Natural killer cell (primary cell): Measurements from ENCODE around the gene MAP2K7. TPM values are rescaled to one million over a fixed set of nuclear protein-coding genes. Genes with fewer than 3 reads are reported as not detected.

ENCODE experiments used
- ATAC-seq, 3 donors: fragments of 150-1000 bp in 2 of 3; fragments of 200-7000 bp in 1 of 3; cut with Tn5 transposase; 1 replicate in 1 of 3; 2 replicates in 2 of 3; pipeline ENCODE4 v1.10.0; 2021; ENCODE audit warnings: mild to moderate bottlenecking in 2 of 3, moderate library complexity in 2 of 3
- DNase-seq, 2 donors: peaks; one replicate each; pipeline versions ENCODE4 v3.0.0 to v3.0.0-alpha.2; 2013 to 2021; ENCODE audit warnings: mixed read lengths in 1 of 2
- H3K27ac ChIP-seq: one replicate; pipeline ENCODE4 v1.5.1; 2013; ENCODE audit warnings: mild to moderate bottlenecking, low read length
- H3K27me3 ChIP-seq: one replicate; pipeline ENCODE4 v1.6.1; 2013; ENCODE audit warnings: low read length; ENCODE audit not compliant: control insufficient read depth, insufficient read depth
- H3K36me3 ChIP-seq: one replicate; pipeline ENCODE4 v1.6.1; 2013; ENCODE audit warnings: low read length; ENCODE audit not compliant: control insufficient read depth, insufficient read depth
- H3K4me1 ChIP-seq: one replicate; pipeline ENCODE4 v1.6.1; 2013; ENCODE audit warnings: low read length; ENCODE audit not compliant: control insufficient read depth, insufficient read depth
- H3K4me3 ChIP-seq: one replicate; pipeline ENCODE4 v1.5.1; 2013; ENCODE audit warnings: low read length
- H3K9me3 ChIP-seq: one replicate; pipeline ENCODE4 v1.6.1; 2013; ENCODE audit warnings: low read length; ENCODE audit not compliant: control insufficient read depth, insufficient read depth
- H3K27ac Mint-ChIP-seq, 2 donors: one replicate each; pipeline ENCODE4 v1.8.0; 2022; ENCODE audit warnings: mild to moderate bottlenecking in 2 of 2, mixed read lengths in 2 of 2, moderate library complexity in 1 of 2
- H3K27me3 Mint-ChIP-seq, 2 donors: one replicate each; pipeline ENCODE4 v1.8.0; 2022; ENCODE audit warnings: low read depth in 2 of 2, mixed read lengths in 2 of 2
- H3K36me3 Mint-ChIP-seq: one replicate; pipeline ENCODE4 v1.8.0; 2022; ENCODE audit warnings: mixed read lengths
- H3K4me1 Mint-ChIP-seq, 2 donors: one replicate each; pipeline ENCODE4 v1.8.0; 2022; ENCODE audit warnings: mixed read lengths in 2 of 2
- H3K4me3 Mint-ChIP-seq: one replicate; pipeline ENCODE4 v1.8.0; 2022; ENCODE audit warnings: mild to moderate bottlenecking, moderate library complexity, mixed read lengths
- H3K9me3 Mint-ChIP-seq, 2 donors: one replicate each; pipeline ENCODE4 v1.8.0; 2022; ENCODE audit warnings: mixed read lengths in 2 of 2
- WGBS: methylation state at CpG from one replicate; pipeline ENCODE4 v1.1.7; 2013; ENCODE audit warnings: missing lambda C conversion rate; ENCODE audit not compliant: insufficient coverage; 5-methylcytosine and 5-hydroxymethylcytosine counted together
- intact Hi-C: fragments of 100-400 bp; cut with micrococcal nuclease; formaldehyde crosslinking; loops from one replicate; pipeline ENCODE4 v1.14.2; 2022
- total RNA-seq, 4 donors: library from RNA; stranded (reverse); fragments of 120-200 nt in 1 of 4; gene quantifications; one replicate each; pipeline versions ENCODE4 v1.2.3 to v1.2.4, GENCODE V29; 2013 to 2022
- TF ChIP-seq, protein P1 (sequence below): fragments of 200-600 bp; IDR thresholded peaks from one replicate; pipeline ENCODE4 v1.8.0; 2022; ENCODE audit warnings: antibody characterized with exemption

MAP2K7 gene
- total RNA-seq, 3 donors from 2014 or later (not counting 1 experiment from before 2014, with no cell fraction given) = 131 to 218 (median 159) TPM

DNA sequence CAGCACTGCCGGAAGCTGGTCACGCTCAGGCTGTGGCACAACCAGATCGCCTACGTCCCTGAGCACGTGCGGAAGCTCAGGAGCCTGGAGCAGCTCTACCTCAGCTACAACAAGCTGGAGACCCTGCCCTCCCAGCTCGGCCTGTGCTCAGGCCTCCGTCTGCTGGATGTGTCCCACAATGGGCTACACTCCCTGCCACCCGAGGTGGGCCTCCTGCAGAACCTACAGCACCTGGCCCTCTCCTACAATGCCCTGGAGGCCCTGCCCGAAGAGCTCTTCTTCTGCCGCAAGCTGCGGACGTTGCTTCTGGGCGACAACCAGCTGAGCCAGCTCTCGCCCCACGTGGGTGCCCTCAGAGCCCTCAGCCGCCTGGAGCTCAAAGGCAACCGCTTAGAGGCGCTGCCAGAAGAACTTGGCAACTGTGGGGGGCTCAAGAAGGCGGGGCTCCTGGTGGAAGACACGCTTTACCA is 3.2 kb upstream of the MAP2K7 start:
- no peak overlapping the region for H3K27ac ChIP-seq
- DNase-seq (no peak), ATAC-seq (no peak)
- H3K9me3 ChIP-seq = no peaks in the 10 kb centered on the region
- TF ChIP-seq, protein P1, sequence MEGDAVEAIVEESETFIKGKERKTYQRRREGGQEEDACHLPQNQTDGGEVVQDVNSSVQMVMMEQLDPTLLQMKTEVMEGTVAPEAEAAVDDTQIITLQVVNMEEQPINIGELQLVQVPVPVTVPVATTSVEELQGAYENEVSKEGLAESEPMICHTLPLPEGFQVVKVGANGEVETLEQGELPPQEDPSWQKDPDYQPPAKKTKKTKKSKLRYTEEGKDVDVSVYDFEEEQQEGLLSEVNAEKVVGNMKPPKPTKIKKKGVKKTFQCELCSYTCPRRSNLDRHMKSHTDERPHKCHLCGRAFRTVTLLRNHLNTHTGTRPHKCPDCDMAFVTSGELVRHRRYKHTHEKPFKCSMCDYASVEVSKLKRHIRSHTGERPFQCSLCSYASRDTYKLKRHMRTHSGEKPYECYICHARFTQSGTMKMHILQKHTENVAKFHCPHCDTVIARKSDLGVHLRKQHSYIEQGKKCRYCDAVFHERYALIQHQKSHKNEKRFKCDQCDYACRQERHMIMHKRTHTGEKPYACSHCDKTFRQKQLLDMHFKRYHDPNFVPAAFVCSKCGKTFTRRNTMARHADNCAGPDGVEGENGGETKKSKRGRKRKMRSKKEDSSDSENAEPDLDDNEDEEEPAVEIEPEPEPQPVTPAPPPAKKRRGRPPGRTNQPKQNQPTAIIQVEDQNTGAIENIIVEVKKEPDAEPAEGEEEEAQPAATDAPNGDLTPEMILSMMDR = no peak
- H3K27me3 ChIP-seq = no peaks in the 10 kb centered on the region
- peaks cover 0 to 6% of the 10 kb centered on the region in 2 donors for H3K27me3 Mint-ChIP-seq
- peaks cover 21% of the 10 kb centered on the region for H3K4me1 ChIP-seq
- H3K36me3 Mint-ChIP-seq = no peaks in the 10 kb centered on the region
- no peaks in the 10 kb centered on the region for H3K9me3 Mint-ChIP-seq
- H3K27ac Mint-ChIP-seq = no peak overlapping the region
- H3K4me3 Mint-ChIP-seq = no peak overlapping the region
- H3K36me3 ChIP-seq = peaks cover 4% of the 10 kb centered on the region
- 89% methylated on average over 21 of the region's 21 CpGs for WGBS
- intact Hi-C loops = no loop called here
- H3K4me1 Mint-ChIP-seq = peaks cover 20 to 25% of the 10 kb centered on the region in 2 donors
- no peak overlapping the region for H3K4me3 ChIP-seq

DNA sequence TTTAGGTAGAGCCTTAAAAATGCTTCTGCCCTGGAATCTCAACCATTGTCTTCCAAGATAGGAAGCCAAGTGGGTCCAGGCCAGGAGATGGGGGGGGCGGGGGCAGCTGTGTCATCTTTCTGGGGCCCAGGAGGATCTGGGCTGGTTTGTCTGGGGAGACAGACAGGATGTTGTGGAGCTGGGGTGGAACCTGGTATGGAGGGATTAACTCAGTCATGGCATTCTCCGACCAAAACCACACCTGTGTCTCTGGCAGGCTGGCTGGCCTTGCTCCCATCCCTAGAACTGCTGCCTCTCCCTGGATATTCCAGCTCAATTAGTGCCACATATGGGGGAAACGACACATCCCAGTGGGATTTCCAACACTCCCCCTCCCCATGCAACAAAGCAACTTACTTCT is 2.7 kb upstream of the MAP2K7 start:
- DNase-seq = no peak
- Histone ChIP-seq H3K27ac (no peak overlapping the region), H3K36me3 (peaks cover 5% of the 10 kb centered on the region), H3K9me3 (no peaks in the 10 kb centered on the region), H3K27me3 (no peaks in the 10 kb centered on the region), H3K4me1 (peaks cover 26% of the 10 kb centered on the region), H3K4me3 (no peak overlapping the region)
- TF ChIP-seq, protein P1 = no peak
- Mint-ChIP-seq H3K36me3 (no peaks in the 10 kb centered on the region), H3K9me3 (no peaks in the 10 kb centered on the region), H3K27me3 (peaks cover 0 to 6% of the 10 kb centered on the region in 2 donors), H3K4me1 (peaks cover 20 to 30% of the 10 kb centered on the region in 2 donors), H3K4me3 (no peak overlapping the region), H3K27ac (no peak overlapping the region)
- intact Hi-C loops = no loop called here
- no peak for ATAC-seq
- WGBS = 93% methylated on average over 3 of the region's 3 CpGs

DNA sequence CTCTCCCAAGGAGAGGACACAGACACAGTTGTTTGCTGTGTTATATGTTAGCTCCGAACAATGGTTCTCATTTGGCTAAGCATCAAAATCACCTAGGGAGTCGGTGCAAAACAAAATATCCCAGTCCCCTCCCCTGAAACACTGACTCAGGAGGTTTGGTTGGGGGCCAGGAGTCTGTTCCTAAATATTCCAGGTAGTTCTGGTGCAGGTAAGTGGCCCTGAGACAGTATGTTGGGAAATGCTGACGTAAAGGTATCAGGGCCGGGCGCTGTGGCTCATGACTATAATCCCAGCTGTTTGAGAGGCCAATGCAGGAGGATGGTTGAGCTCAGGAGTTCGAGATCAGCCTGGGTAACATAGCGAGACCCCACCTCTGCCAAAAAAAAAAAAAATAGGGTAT is 2.3 kb upstream of the MAP2K7 start:
- H3K27ac Mint-ChIP-seq = no peak overlapping the region
- TF ChIP-seq, protein P1 = no peak

DNA sequence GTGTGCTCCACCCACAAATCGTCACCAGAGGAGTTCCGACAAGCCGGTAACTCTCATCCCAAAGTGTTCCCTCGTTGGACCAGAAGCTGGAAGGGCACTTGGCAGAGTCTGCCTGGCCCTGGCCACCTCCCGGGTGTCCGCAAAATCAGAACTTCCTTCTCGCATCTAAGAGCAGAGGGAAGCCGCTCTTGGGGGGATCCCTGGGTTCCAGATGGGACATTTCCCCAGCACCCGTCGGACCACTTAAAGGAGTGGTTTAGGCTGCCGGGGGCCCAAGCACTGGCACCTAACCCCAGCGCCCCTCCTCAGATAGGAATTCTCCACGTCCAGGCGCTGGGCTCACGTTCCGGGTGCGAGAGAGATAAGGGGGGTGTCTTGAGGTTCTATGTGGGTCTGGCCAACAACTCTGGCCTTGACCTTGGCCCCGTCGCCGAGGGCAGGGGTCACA is 857 bp upstream of the MAP2K7 start:
- WGBS = 24% methylated on average over 20 of the region's 20 CpGs
- H3K9me3 Mint-ChIP-seq = no peaks in the 10 kb centered on the region

More for the DNA sequence above, 2.3 kb upstream of the MAP2K7 start:
- no peak for ATAC-seq
- DNase-seq = no peak
- Mint-ChIP-seq H3K36me3 (no peaks in the 10 kb centered on the region), H3K4me1 (peaks cover 20 to 34% of the 10 kb centered on the region in 2 donors), H3K4me3 (no peak overlapping the region), H3K9me3 (no peaks in the 10 kb centered on the region), H3K27me3 (peaks cover 0 to 6% of the 10 kb centered on the region in 2 donors)
- no peak overlapping the region for H3K4me3 ChIP-seq
- no peak overlapping the region for H3K27ac ChIP-seq
- no peaks in the 10 kb centered on the region for H3K9me3 ChIP-seq
- H3K36me3 ChIP-seq = peaks cover 9% of the 10 kb centered on the region
- WGBS = 93% methylated on average over 5 of the region's 7 CpGs
- H3K4me1 ChIP-seq = peaks cover 28% of the 10 kb centered on the region
- intact Hi-C loops = no loop called here
- no peaks in the 10 kb centered on the region for H3K27me3 ChIP-seq

More for the DNA sequence above, 857 bp upstream of the MAP2K7 start:
- Histone ChIP-seq H3K4me3 (peak overlapping the region; percentile 62), H3K36me3 (peaks cover 9% of the 10 kb centered on the region), H3K27me3 (no peaks in the 10 kb centered on the region), H3K4me1 (peaks cover 32% of the 10 kb centered on the region), H3K9me3 (no peaks in the 10 kb centered on the region), H3K27ac (peak overlapping the region; percentile 53)
- Mint-ChIP-seq H3K4me1 (peaks cover 20 to 46% of the 10 kb centered on the region in 2 donors), H3K27ac (peak overlapping the region; percentile 95 to 99), H3K27me3 (peaks cover 0 to 3% of the 10 kb centered on the region in 2 donors), H3K4me3 (peak overlapping the region; percentile 93), H3K36me3 (no peaks in the 10 kb centered on the region)
- TF ChIP-seq, protein P1 = no peak
- intact Hi-C loops = loop anchor here (1.0 to 2.0 kb wide), 2 partner anchors 34 to 40 kb away; partner anchors contain the start of gene TIMM44
- no peak for DNase-seq
- no peak for ATAC-seq
